NOMO-1 (cell line): ENCODE results near the gene MOB3B.
"Not testable (repeated sequence)": the region's sequence is repeated elsewhere in the genome, so short reads cannot be mapped to it uniquely, and the experiment has no call there.

Source experiments
- DNase-seq, 2 experiments: peaks; one replicate each; lab custom pipeline; 2025; ENCODE audit not compliant: unreplicated experiment in 2 of 2; lab: John Stamatoyannopoulos, UW

The MOB3B gene

DNA sequence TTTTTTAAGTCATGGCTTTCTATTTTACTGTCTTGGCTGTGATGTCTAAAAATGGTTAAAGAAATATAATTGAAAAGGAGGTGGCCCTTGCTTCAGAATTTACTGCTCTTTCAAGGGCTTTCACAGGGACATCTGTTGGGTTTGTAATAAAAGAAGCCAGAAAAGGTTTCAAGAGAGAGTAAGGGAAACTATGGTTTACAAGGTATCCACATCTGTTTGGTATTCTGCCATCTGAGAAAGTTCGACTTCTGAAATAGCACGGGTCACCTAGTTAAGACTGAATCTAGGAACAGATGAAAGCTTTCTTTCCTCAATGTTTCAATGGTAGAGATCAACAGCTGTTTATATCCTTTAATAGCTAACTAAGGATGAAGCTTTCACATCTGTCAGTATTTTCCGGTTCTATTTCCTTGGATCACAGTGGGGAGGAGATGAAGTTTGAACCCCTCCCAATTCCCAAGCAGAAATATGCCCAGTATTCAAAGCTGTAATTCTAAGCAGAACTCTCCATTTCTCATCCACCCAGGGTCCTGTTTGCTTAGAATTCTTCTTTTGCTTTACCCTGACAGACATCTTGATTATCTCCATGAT, 78.3 kb downstream of the MOB3B start:
- no peak for DNase-seq

DNA sequence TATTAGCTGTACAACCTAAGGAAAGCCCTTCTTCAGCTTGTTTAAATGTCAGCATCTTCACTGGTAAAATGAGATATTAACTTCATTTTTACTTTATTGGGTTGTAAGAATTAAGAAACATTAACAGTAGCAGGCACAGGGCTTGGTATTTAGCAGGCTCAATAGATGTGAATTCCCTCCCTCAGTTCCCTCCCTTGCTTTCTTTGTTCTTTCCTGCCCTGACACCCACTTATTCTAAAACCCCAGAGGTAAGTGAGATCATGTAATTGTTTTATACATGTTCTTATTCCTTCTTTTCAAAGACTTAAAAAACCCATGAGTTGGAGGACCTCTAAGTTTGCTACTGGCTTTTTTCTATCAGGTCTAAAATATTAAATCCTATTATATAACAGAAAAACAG, 78.9 kb downstream of the MOB3B start:
- DNase-seq = no peak

- not testable (repeated sequence) for DNase-seq
These were observed 81.3 kb downstream of the MOB3B start for GRCh38 chr9:27448356-27448755.

DNA sequence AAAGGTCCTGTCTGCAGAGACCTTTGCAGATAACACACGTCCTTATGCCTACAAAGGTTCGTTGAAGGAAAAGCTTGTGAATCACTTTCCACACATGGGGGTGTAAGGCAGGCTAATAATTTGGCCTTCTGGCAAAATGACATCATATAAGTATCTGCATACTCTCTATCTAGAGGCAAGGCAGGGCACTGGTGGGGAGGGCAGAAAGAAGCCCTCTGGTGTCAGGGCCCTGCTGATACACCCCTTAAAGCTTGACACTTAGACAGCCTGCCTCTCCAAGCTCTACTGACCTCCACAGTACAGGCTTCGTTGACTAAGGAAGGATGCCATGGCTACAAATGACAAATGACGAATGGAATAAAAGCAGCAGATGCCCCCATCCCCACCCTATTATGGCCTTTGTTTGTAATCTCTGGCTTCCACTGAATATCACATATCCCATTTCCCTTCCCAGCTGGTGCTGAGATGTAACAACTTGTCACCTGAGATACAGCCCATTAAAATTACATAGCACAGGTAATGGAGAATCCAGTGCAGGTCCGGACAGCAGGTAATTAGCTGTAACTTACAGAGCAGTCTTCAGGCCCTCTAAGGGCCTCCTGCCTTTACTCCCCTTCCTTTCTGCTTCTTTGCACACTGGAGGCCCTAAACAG, 82.5 kb downstream of the MOB3B start:
- no peak for DNase-seq

DNA sequence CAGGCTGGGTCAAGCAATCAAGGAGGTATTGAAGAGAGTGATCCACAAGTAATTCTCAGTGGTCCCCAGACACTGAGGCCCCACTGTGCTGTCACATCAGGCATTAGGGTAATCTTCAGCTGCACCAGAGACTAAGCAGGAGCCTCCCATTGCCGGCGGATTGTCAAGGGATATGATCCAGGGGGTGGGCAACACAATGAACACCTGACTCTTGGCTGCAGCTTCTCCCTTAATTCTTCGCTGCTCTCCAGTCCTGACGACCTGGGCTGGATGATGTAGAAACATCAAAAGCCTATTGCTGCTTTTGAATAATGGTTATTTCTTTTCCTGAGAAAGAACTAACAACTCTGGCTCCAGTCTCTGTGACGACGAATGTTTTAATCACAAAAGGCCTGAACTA, 83.9 kb downstream of the MOB3B start:
- no peak for DNase-seq

GRCh38 chr9:27445057-27445595, 84.5 kb downstream of the MOB3B start:
- no peak for DNase-seq

GRCh38 chr9:27442464-27442863, 87.2 kb downstream of the MOB3B start:
- no peak for DNase-seq

- DNase-seq = no peak
These were observed 87.9 kb downstream of the MOB3B start for GRCh38 chr9:27441741-27442070.

GRCh38 chr9:27440888-27441740, 88.5 kb downstream of the MOB3B start:
- no peak for DNase-seq

GRCh38 chr9:27438522-27438921, 91.1 kb downstream of the MOB3B start:
- DNase-seq = no peak

- no peak for DNase-seq
These were observed 91.8 kb downstream of the MOB3B start for GRCh38 chr9:27437652-27438373.

DNA sequence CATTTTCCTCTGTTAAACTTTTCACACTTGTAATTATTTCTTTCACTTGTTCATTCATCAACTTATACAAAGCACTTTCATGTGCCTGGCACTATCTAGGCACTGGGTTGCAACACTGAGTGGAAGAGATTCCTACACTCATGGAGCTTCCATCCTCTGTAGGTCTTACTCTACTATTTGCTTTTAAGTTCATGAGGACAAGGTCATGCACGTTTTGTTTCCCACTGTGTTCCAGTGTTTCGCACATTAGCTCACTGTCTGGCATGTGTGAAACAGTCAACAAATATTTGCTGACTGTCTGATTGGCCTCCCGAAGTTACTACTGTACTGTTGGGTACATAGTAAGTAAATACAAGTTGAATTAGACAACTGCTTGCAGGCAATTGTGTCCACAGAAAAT, 93.4 kb downstream of the MOB3B start:
- no peak for DNase-seq

DNA sequence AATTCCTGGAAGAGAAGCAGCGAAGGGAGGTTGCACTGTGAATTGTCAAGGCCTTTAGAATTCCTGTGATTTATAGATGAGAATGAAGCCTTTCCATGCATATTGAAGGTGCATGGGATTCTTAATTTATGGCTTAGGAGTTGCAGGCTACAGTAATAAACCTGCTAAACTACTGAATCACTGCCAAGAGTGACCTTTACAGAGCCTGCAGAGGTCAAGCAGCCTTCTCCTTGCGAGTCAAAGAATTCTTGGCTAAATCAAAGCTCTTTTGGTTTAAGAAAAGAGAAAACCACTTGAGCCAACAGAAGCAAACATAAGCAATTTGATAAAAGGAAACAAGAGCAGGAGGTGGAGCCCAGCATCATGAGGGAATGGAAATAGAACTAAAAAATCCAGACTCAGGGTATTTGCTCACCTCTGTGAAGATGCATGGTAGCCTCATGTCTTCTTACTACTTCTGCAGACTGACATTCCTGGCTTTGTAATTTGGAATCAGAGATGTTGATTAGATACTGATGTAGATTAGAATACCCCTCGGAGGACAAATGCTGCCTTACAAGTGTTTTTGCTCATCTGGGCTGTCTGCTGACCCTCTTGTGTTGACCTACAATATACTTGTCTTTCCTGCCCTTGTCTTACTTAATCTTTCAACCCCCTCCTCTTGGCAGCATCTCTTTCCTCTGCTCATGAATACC, 95.8 kb downstream of the MOB3B start:
- DNase-seq = no peak

GRCh38 chr9:27432308-27432707, 97.3 kb downstream of the MOB3B start:
- DNase-seq = no peak

- DNase-seq = no peak
These were observed 98.0 kb downstream of the MOB3B start for GRCh38 chr9:27431543-27432147.

DNA sequence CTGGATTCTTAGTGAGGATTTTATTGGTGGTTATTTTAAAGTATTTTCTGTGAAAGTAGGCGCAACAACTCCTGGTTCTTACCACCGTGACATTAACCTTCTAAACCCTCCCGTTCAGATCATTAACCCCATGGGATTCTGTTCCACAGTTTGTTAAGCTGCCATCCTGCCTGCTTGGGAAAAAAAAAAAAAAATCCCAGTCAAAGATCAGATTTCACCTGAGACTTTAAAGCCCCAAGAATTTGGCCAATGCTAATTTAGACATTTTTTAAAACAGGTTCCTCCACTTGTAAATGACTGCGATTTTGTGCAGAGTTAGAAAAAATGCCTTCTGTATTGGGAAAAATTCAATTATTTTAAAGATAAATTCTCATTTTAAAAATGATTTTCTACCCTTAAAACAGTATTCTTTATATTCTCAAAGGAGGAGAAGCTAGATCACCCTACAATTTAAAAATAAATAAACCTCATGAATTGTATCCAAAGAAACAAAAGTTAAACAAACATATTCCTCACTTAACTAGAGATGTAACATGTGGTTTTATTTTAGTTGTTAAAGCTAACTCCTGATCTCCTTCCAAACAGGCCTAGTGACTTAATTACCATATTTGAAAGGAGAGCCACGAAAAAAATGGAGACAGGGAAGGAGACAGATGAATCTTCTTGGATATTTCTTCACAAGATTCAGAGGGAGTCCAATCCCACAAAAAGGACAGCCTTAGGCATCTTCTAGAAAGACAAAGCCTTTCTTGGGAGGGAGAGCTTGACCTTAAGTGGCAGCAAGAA, 98.7 kb downstream of the MOB3B start:
- DNase-seq = no peak

DNA sequence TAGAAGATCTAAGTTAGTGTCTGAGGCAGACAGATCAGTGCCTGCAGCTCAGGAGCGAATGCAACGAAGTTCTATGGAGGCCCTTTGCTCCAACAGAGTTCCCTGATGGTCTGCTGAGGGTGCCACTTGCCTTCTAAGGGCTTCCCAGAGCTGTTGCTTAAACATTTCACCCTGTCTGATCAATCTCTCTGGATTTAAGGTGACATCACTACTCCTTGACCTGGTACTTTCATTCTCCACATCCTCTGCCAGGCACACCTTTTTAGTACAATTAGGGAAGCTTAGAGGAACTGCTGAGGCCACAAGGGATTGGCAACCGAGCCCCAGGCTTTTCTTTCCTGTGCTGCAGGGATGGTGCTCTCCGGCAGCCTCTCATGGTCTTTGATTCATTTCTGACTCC, 99.7 kb downstream of the MOB3B start:
- no peak for DNase-seq

- no peak for DNase-seq
These were observed 100.2 kb downstream of the MOB3B start for GRCh38 chr9:27429436-27429835.

DNA sequence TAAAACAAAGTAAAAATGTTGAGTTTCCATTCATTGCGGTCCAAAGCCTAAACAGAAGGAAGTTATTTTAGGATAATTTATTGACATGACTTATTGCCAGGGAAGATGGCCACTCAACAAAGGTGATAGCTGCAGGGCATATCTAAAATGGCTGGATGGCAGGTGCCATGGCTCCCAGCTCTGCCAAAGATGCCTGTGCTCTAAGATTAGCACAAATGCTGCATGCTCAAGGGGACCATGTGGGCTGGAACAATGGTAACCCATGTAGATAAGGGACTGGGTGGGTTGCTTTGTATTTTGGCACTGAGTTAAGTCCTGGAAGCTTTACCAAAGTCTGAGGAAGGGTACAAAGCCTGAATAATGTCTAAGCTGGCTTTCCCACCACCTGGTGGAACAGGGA, 101.1 kb downstream of the MOB3B start:
- DNase-seq = no peak
